Measurements from ENCODE around the gene CLEC2L.

The CLEC2L gene

DNA sequence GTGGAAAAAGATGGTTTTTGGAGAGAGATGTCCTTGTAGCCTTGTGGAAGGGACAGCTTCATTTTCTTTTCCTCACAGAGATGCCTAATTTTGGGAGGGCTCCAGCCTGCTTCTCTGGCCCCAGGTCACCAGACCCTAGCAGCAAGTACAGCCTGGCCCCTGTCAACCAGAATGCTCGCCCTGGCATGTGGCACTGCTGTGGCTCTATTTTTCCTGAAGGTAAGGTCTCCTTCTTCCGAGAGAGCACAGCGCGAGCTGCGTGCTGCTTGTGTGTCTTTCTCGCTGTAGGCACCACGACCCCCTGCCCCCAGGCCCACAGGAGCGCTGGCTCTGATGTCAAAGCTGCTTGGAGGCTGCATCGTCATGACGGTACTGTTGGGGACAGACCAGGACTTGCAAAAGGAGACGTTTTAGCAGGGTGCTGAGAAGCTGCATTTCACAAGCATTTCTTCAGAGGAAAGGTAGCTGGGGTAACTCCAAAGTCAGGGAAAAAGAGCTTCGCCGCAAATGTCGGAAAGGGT is 58.7 kb downstream of the CLEC2L start:
- in situ Hi-C loops (cut with HindIII; ENCODE audit: low sequenced_read_pairs), result no loop called here
- H3K4me3 ChIP-seq (ENCODE audit: low read depth, low read length), result no peak overlapping the region
- TF ChIP-seq, protein P1, sequence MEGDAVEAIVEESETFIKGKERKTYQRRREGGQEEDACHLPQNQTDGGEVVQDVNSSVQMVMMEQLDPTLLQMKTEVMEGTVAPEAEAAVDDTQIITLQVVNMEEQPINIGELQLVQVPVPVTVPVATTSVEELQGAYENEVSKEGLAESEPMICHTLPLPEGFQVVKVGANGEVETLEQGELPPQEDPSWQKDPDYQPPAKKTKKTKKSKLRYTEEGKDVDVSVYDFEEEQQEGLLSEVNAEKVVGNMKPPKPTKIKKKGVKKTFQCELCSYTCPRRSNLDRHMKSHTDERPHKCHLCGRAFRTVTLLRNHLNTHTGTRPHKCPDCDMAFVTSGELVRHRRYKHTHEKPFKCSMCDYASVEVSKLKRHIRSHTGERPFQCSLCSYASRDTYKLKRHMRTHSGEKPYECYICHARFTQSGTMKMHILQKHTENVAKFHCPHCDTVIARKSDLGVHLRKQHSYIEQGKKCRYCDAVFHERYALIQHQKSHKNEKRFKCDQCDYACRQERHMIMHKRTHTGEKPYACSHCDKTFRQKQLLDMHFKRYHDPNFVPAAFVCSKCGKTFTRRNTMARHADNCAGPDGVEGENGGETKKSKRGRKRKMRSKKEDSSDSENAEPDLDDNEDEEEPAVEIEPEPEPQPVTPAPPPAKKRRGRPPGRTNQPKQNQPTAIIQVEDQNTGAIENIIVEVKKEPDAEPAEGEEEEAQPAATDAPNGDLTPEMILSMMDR (IDR thresholded peaks at IDR 0.05; ENCODE audit: low read depth, low read length), result no peak
- no peak for DNase-seq (ENCODE audit: low read depth, low spot score)

DNA sequence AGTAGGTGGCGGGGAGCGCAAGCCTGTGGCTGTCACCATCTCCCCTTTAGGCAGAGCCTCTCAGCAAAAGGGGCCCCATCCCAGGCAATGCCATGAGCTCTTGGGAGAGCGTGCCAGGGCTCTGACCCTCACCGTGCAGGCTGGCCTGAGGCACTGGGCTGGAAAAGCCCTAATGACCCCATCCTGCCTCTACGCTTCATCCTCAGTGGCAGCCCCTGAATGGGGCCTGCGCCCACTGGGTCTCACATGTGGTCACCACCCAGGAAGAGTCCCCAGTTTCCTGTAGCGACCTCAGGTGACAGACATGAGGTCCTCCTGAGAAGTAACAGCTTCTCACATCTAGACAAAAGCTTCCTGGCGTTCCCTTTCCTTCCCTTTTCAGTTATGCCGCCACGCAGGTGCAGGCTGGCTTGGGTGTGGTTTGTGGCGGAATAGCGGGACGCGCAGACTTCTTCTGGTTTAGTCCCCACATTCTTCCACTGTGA is 59.2 kb downstream of the CLEC2L start:
- DNase-seq (ENCODE audit: low read depth, low spot score), result no peak
- H3K4me3 ChIP-seq (ENCODE audit: low read depth, low read length), result no peak overlapping the region
- in situ Hi-C loops (cut with HindIII; ENCODE audit: low sequenced_read_pairs), result no loop called here
- TF ChIP-seq, protein P1 (IDR thresholded peaks at IDR 0.05; ENCODE audit: low read depth, low read length), result no peak

DNA sequence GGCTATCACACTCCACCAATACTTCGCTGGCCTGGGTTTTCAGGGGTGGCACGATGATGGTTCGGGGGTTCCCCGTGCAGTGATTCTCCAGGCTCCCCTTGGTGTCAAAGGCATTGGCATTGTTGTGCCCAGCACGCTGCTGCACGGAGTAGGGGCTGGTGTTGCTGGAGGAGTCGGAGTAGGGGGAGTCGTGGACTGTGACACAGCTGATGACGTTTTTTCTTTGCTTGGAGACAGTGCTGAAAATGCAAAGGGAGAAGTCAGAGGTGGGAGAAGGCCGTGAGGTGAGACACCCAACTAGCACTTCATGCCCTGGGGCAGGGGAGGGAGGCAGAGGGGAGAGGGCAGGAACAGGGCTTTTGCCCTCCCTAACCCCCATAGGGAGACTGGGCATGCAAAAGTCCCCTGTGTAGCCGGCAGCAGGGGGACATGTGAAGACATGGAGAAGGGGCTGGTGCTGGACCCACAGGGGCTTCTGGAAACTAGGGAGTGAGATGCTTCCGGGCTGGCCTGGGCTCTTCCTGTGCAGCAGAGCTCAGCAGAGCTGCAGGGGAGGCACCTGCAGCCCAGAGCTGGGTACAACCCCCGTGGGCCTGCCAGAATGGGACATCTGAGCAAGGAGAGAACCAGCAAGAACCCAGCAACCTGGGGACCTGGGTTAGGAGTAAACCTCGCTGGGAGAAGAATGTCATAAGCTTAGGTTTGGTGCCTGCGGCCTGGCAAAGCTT is 60.5 kb downstream of the CLEC2L start:
- in situ Hi-C loops (cut with HindIII; ENCODE audit: low sequenced_read_pairs), result no loop called here
- TF ChIP-seq, protein P1 (IDR thresholded peaks at IDR 0.05; ENCODE audit: low read depth, low read length), result no peak
- H3K4me3 ChIP-seq (ENCODE audit: low read depth, low read length), result no peak overlapping the region
- DNase-seq (ENCODE audit: low read depth, low spot score), result no peak

DNA sequence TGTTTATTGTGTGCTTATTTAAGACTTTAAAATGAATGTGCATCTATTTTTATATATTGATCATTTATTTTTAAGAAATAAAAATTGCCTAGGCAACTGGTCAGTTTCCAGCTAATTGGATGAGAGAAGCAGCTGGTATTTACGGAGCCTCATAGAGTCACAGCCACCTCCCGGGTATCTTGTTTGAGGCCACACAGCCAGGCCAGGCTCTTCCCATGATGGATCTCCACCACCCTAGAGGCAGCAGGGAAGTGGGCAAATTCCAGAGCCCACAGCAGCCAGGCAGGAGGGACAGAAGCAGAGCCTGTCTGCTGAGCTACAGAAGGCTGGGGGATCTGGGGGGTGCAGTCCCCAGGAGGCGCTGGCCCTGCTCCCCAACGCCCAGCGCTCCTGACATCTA is 61.6 kb downstream of the CLEC2L start:
- in situ Hi-C loops (cut with HindIII; ENCODE audit: low sequenced_read_pairs), result no loop called here
- DNase-seq (ENCODE audit: low read depth, low spot score), result no peak
- H3K4me3 ChIP-seq (ENCODE audit: low read depth, low read length), result no peak overlapping the region
- TF ChIP-seq, protein P1 (IDR thresholded peaks at IDR 0.05; ENCODE audit: low read depth, low read length), result no peak

DNA sequence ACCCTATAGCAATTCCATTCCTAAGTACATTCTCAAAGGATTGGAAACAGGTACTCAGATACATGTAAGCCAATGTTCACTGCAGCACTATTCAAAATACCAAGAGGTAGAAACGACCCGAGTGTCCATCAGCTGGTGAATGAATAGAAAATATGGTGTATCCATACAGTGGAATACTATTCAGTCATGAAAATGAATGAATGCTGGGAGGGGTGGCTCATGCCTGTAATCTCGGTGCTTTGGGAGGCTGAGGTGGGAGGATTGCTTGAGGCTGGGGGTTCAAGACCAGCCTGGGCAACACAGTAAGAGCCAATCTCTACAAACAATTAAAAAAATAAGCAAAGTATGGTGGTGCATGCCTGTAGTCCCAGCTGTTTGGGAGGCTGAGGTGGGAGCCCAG is 62.8 kb downstream of the CLEC2L start:
- TF ChIP-seq, protein P1 (IDR thresholded peaks at IDR 0.05; ENCODE audit: low read depth, low read length), result no peak
- in situ Hi-C loops (cut with HindIII; ENCODE audit: low sequenced_read_pairs), result no loop called here
- H3K4me3 ChIP-seq (ENCODE audit: low read depth, low read length), result no peak overlapping the region
- no peak for DNase-seq (ENCODE audit: low read depth, low spot score)

DNA sequence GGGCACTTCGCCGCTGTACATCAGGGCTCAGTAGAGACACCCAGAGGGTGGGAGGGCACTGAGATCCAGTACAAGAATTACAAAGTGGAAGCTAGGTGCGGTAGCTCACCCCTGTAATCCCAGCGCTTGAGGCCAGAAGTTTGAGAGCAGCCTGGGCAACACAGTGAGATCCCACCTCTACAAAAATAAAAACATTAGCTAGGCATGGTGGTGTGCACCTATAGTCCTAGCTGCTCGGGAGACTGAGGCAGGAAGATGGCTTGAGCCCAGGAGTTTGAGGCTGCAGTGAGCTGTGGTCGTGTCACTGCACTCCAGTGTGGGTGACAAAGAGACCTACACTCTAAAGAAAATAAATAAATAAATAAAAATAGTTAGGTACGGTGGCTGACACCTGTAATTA is 64.0 kb downstream of the CLEC2L start:
- H3K4me3 ChIP-seq (ENCODE audit: low read depth, low read length), result no peak overlapping the region
- in situ Hi-C loops (cut with HindIII; ENCODE audit: low sequenced_read_pairs), result no loop called here
- no peak for DNase-seq (ENCODE audit: low read depth, low spot score)
- TF ChIP-seq, protein P1 (IDR thresholded peaks at IDR 0.05; ENCODE audit: low read depth, low read length), result no peak
